Stimulated activated memory B cell treated with anti-CD40 and anti-IgM and Interleukin-4, amounts not matched to agents 10 μg/mL and 1 μg/mL and 100 μg/mL, for 72 hours (primary cell): ENCODE results near the gene HPCA.
A peak's percentile ranks its signal among the peaks of the same experiment; 100 is the strongest.
"Not testable (repeated sequence)": the region's sequence is repeated elsewhere in the genome, so short reads cannot be mapped to it uniquely, and the experiment has no call there.

ENCODE experiments used
- ATAC-seq: fragments of 150-1000 bp; cut with Tn5 transposase; 2 replicates; pipeline ENCODE4 v1.10.0; 2021
- H3K27ac Mint-ChIP-seq: one replicate; pipeline ENCODE4 v1.8.0; 2022; ENCODE audit warnings: mild to moderate bottlenecking, mixed read lengths
- H3K27me3 Mint-ChIP-seq: one replicate; pipeline ENCODE4 v1.8.0; 2022; ENCODE audit warnings: mixed read lengths
- H3K36me3 Mint-ChIP-seq: one replicate; pipeline ENCODE4 v1.8.0; 2022; ENCODE audit warnings: mixed read lengths
- H3K4me1 Mint-ChIP-seq: one replicate; pipeline ENCODE4 v1.8.0; 2022; ENCODE audit warnings: mixed read lengths
- H3K4me3 Mint-ChIP-seq: one replicate; pipeline ENCODE4 v1.8.0; 2022; ENCODE audit warnings: mild to moderate bottlenecking, moderate library complexity, mixed read lengths
- H3K9me3 Mint-ChIP-seq: one replicate; pipeline ENCODE4 v1.8.0; 2022; ENCODE audit warnings: mixed read lengths

The HPCA gene

GRCh38 chr1:32901823-32902534, 15.7 kb downstream of the HPCA start:
- H3K9me3 Mint-ChIP-seq = no peaks in the 10 kb centered on the region
- peaks cover 11% of the 10 kb centered on the region for H3K4me1 Mint-ChIP-seq
- peak overlapping the region; percentile 76 for H3K4me3 Mint-ChIP-seq
- no peak overlapping the region for H3K27ac Mint-ChIP-seq
- H3K36me3 Mint-ChIP-seq = no peaks in the 10 kb centered on the region
- ATAC-seq = no peak
- H3K27me3 Mint-ChIP-seq = peaks cover 33% of the 10 kb centered on the region

DNA sequence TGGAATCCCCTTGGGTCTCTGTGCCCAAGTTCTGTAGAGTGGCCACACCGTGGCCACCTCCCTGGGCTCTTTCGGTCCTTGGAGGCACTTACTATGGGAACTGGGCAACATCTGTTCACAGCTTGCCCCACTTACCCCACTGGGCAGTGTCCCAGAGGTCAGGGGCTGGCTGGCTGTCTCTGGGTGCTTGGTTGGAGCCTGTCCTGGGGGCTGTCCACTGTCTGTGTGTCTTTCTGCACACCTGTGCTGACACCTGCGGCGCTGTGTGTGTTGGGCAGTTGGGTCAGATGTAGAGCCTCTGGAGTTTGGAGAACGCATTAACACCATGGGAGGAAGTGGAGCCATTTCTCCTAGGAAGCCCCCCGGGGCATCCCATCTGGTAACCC, 16.2 kb downstream of the HPCA start:
- Mint-ChIP-seq H3K36me3 (no peaks in the 10 kb centered on the region), H3K27me3 (peaks cover 33% of the 10 kb centered on the region), H3K9me3 (no peaks in the 10 kb centered on the region), H3K4me1 (peaks cover 11% of the 10 kb centered on the region), H3K27ac (no peak overlapping the region), H3K4me3 (no peak overlapping the region)
- no peak for ATAC-seq

DNA sequence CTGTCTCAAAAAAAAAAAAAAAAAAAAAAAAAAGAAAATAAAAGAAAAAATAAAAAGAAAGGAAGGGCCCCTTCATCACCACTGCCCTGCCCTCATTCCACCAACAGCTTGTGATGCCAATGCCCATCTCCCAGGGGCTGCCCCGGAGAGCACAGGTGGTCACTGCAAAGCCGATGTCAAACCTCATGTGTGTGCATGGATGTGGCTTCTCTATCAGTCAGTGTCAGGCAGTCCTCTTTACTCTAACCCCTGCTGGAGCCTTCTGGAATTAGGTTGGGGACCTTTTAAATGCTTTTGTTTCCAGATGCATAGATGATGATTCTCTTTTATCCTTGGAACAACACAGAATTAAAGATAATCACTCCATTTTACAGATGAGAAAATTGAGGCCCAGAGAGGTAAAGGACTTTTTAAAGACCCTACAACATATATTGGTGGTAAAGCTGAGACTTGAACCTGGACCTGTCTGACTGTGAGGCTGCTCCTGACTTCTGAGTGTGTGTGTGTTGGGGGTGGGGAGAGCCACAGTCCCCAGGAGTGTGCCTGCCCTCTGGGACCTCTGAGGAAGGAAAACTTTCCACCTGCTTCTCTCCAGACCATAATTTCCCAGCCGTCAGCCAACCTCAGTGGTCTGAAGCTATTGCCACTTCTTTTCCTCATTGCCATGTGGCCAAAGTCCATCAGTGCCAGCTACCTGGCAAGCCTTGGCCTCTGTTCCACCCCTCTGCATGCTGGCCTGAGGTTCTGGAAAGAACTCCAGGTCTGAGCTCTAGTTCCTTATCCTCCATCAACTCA, 17.9 kb downstream of the HPCA start:
- Mint-ChIP-seq H3K9me3 (no peaks in the 10 kb centered on the region), H3K36me3 (no peaks in the 10 kb centered on the region), H3K4me1 (peaks cover 11% of the 10 kb centered on the region), H3K27me3 (peaks cover 33% of the 10 kb centered on the region), H3K4me3 (no peak overlapping the region), H3K27ac (no peak overlapping the region)
- no peak for ATAC-seq

DNA sequence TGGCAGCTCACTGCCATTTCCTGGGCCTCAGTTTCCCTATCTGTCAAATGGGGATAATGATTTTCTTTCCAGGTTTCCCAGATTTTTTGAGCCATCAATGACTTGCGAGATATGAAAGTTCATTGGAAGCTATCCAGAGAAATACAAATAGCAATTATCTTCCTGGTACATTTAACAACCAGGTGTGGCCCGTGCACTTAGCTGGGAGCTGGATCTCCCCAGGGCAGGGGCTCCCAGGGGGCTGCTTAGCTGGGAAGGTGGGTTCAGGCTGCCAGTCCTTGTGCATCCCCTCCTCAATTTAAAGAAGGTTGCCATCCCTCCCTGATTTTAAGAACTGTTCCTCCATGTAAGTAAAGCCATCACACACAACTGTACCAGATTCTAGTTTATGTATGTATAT, 18.5 kb downstream of the HPCA start:
- H3K36me3 Mint-ChIP-seq = no peaks in the 10 kb centered on the region
- peaks cover 33% of the 10 kb centered on the region for H3K27me3 Mint-ChIP-seq
- no peak overlapping the region for H3K27ac Mint-ChIP-seq
- ATAC-seq = no peak
- no peak overlapping the region for H3K4me3 Mint-ChIP-seq
- H3K9me3 Mint-ChIP-seq = no peaks in the 10 kb centered on the region
- H3K4me1 Mint-ChIP-seq = peaks cover 11% of the 10 kb centered on the region

DNA sequence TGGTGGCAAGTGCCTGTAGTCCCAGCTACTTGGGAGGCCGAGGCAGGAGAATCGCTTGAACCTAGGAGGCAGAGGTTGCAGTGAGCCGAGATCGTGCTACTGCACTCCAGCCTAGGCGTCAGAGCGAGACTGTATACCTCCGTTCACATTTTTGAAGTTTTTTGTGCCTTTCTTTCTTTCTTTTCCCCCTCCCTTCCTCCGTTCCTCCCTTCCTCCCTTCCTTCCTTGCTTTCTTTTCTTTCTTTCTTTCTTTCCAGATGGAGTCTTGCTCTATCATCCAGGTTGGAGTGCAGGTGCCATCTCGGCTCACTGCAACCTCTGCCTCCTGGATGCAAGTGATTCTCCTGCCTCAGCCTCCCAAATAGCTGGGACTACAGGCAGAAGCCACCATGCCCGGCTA, 19.3 kb downstream of the HPCA start:
- not testable (repeated sequence) for H3K27ac Mint-ChIP-seq, ATAC-seq, H3K9me3 Mint-ChIP-seq, H3K4me3 Mint-ChIP-seq, H3K36me3 Mint-ChIP-seq, H3K4me1 Mint-ChIP-seq
- H3K27me3 Mint-ChIP-seq = peaks cover 27% of the 10 kb centered on the region

DNA sequence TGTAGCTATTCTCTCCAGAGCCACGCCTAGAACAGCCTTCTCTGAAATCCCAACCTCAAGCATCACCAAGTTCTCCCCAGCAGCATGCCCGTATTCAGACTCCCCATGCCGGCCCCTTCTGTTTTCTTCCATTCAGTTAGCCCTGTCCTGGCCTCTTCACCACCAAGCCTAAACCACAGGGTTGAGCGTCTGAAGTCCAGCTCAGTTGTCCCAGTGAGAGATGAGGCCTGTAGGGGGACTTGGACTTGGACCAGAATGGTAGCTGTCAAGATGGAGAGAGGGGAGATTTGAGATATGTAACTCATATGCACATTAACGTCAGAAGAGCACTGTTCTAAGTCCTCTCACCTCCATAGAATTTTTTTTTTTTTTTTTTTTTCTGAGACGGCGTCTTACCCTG, 20.4 kb downstream of the HPCA start:
- H3K4me1 Mint-ChIP-seq = peaks cover 3% of the 10 kb centered on the region
- H3K27me3 Mint-ChIP-seq = peaks cover 18% of the 10 kb centered on the region
- H3K4me3 Mint-ChIP-seq = no peak overlapping the region
- H3K27ac Mint-ChIP-seq = no peak overlapping the region
- no peaks in the 10 kb centered on the region for H3K36me3 Mint-ChIP-seq
- ATAC-seq = no peak
- no peaks in the 10 kb centered on the region for H3K9me3 Mint-ChIP-seq

- no peak for ATAC-seq
- Mint-ChIP-seq H3K27me3 (peaks cover 10% of the 10 kb centered on the region), H3K4me3 (no peak overlapping the region), H3K9me3 (no peaks in the 10 kb centered on the region), H3K36me3 (no peaks in the 10 kb centered on the region), H3K4me1 (no peaks in the 10 kb centered on the region), H3K27ac (no peak overlapping the region)
Measured at GRCh38 chr1:32907435-32907834, 21.1 kb downstream of the HPCA start.

- H3K27me3 Mint-ChIP-seq = peaks cover 4% of the 10 kb centered on the region
- no peak overlapping the region for H3K4me3 Mint-ChIP-seq
- no peaks in the 10 kb centered on the region for H3K9me3 Mint-ChIP-seq
Measured at GRCh38 chr1:32910319-32910718, 24.0 kb downstream of the HPCA start.

DNA sequence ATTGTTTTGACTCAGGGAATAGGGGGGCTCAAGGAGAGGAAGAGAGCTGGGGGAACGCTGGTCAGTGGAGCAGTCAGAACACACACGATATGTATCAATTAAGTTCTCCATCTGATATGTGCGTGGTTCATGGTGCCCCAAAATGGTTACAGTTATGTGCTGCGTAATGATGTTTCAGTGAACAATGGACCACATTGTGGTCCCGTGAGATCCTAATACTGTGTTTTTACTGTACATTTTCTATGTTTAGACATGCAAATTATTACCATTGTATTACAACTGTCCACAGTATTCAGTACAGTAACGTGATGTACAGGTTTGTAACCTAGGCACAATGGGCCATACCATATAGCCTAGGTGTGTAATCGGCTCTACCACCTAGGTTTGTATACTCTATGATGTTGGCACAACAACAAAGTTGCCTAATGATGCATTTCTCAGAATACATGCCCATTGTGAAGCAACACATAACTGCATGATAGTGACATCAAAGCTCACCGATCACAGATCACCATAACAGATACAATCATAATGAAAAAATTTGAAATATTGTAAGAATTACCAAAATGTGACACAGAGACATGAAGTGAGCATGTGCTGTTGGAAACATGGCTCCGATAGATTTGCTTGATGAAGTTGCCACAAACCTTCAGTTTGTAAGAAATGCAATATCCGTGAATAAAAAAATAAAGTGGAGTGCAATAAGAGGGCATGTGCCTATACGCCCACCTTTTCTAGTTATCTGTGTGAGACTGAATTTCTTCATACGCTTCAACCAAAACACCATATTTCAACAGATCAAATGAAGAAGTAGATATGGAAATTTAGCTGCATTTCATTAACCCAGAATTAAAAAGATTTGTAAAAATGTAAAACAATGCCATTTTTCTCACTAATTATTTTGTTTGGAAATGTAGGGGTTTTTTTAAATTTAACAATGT, 29.7 kb downstream of the HPCA start:
- H3K36me3 Mint-ChIP-seq = no peaks in the 10 kb centered on the region
- H3K27ac Mint-ChIP-seq = no peak overlapping the region
- peaks cover 45% of the 10 kb centered on the region for H3K27me3 Mint-ChIP-seq
- no peaks in the 10 kb centered on the region for H3K4me1 Mint-ChIP-seq
- H3K4me3 Mint-ChIP-seq = no peak overlapping the region
- H3K9me3 Mint-ChIP-seq = no peaks in the 10 kb centered on the region
- ATAC-seq = no peak

More at GRCh38 chr1:32910319-32910718, 24.0 kb downstream of the HPCA start:
- Mint-ChIP-seq H3K4me1 (no peaks in the 10 kb centered on the region), H3K36me3 (no peaks in the 10 kb centered on the region), H3K27ac (no peak overlapping the region)
- ATAC-seq = no peak

DNA sequence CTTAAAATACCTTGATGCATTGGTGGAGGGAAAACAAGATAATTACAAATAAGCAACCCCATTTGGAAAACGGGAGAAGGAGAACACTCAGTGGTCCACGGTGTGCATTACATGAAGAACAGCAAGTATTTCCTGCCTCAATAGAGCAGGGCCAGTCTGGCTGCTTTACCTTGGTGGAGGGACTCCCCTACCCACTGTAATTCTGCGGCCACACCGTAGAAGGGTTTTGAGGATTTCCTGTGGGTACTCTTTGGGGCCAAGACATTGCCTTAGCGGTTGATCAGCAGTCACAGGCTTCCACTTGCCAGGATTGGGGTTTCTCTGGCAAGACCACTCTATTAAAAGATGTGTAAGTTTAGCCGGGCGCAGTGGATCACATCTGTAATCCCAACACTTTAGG, 31.2 kb downstream of the HPCA start:
- Mint-ChIP-seq H3K9me3 (no peaks in the 10 kb centered on the region), H3K27me3 (peaks cover 60% of the 10 kb centered on the region), H3K36me3 (no peaks in the 10 kb centered on the region), H3K4me3 (no peak overlapping the region), H3K27ac (no peak overlapping the region), H3K4me1 (no peaks in the 10 kb centered on the region)
- ATAC-seq = no peak

DNA sequence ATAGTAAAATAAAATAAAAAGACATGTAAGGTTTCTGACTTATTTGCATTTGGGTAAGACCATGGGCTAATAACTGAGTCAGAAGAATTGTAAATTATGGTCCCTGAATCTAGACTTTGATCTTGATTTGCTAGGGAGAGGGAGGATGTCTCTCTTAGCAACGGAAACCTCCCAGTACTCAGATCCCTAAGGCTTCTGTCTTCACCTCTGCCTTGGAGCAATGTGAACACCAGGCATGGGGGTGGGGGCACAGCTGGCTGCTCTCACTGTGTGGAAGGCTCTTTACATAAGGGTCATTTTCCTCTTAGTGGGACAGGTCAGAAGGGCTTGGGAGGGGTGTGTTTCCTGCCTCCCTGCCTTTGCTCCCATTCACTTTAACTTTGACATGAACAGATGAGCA, 31.9 kb downstream of the HPCA start:
- H3K36me3 Mint-ChIP-seq = no peaks in the 10 kb centered on the region
- peaks cover 66% of the 10 kb centered on the region for H3K27me3 Mint-ChIP-seq
- H3K9me3 Mint-ChIP-seq = no peaks in the 10 kb centered on the region
- H3K4me3 Mint-ChIP-seq = no peak overlapping the region
- no peaks in the 10 kb centered on the region for H3K4me1 Mint-ChIP-seq
- no peak overlapping the region for H3K27ac Mint-ChIP-seq
- ATAC-seq = no peak

GRCh38 chr1:32919811-32920733, 33.8 kb downstream of the HPCA start:
- Mint-ChIP-seq H3K27ac (no peak overlapping the region), H3K9me3 (no peaks in the 10 kb centered on the region), H3K4me1 (peaks cover 15% of the 10 kb centered on the region), H3K36me3 (no peaks in the 10 kb centered on the region), H3K4me3 (no peak overlapping the region), H3K27me3 (peaks cover 84% of the 10 kb centered on the region)
- ATAC-seq = no peak

GRCh38 chr1:32920833-32921232, 34.5 kb downstream of the HPCA start:
- Mint-ChIP-seq H3K27ac (no peak overlapping the region), H3K4me1 (peaks cover 23% of the 10 kb centered on the region), H3K36me3 (no peaks in the 10 kb centered on the region), H3K9me3 (no peaks in the 10 kb centered on the region), H3K27me3 (peaks cover 84% of the 10 kb centered on the region), H3K4me3 (no peak overlapping the region)
- ATAC-seq = no peak

DNA sequence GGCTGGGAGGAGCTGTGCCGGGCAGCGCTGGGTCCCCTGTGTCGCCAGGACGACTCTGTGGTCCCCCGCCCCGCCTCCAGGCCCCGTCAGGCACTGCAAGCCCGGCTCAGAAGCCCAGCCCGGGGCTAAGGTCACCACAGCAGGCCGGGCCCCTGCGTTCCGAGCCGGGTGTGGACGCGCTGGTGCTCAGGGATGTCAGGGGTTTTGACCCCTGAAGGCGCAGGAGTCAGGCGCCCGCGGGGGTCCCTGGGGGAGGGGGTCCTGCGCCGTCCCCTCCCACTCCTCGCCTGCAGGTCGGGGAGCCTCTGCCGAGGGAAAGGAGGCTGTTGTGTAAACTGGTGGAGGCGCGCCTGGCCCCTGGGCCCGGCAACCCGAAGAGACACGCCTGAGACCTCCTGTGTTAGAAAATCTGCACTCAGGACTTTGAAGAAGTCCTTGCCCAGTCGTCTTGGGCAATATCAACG, 38.6 kb downstream of the HPCA start:
- no peak for ATAC-seq
- Mint-ChIP-seq H3K27me3 (peaks cover 68% of the 10 kb centered on the region), H3K4me1 (peaks cover 25% of the 10 kb centered on the region), H3K27ac (no peak overlapping the region), H3K4me3 (no peak overlapping the region), H3K36me3 (no peaks in the 10 kb centered on the region), H3K9me3 (peaks cover 4% of the 10 kb centered on the region)
